ENCODE data around the gene MOSPD3.

Gene MOSPD3

GRCh38 chr7:100573691-100574361, 38.5 kb upstream of the MOSPD3 start, which contains the start of gene SAP25:
Gene SAP25, minus strand, starts transcription at chr7:100573900. Its CDS starts 158 bp downstream, at chr7:100573742.
- H3K27ac ChIP-seq (replicated peaks), result no peak within 1 kb of the TSS
- TF ChIP-seq GABPA (IDR thresholded peaks at IDR 0.05; ENCODE audit: low read depth) (no peak), SPI1 (IDR thresholded peaks at IDR 0.05; ENCODE audit: borderline replicate concordance, low read depth) (no peak), POLR2AphosphoS5 (IDR thresholded peaks at IDR 0.05; ENCODE audit: low read depth) (no peak)
- TF ChIP-seq, protein P1, sequence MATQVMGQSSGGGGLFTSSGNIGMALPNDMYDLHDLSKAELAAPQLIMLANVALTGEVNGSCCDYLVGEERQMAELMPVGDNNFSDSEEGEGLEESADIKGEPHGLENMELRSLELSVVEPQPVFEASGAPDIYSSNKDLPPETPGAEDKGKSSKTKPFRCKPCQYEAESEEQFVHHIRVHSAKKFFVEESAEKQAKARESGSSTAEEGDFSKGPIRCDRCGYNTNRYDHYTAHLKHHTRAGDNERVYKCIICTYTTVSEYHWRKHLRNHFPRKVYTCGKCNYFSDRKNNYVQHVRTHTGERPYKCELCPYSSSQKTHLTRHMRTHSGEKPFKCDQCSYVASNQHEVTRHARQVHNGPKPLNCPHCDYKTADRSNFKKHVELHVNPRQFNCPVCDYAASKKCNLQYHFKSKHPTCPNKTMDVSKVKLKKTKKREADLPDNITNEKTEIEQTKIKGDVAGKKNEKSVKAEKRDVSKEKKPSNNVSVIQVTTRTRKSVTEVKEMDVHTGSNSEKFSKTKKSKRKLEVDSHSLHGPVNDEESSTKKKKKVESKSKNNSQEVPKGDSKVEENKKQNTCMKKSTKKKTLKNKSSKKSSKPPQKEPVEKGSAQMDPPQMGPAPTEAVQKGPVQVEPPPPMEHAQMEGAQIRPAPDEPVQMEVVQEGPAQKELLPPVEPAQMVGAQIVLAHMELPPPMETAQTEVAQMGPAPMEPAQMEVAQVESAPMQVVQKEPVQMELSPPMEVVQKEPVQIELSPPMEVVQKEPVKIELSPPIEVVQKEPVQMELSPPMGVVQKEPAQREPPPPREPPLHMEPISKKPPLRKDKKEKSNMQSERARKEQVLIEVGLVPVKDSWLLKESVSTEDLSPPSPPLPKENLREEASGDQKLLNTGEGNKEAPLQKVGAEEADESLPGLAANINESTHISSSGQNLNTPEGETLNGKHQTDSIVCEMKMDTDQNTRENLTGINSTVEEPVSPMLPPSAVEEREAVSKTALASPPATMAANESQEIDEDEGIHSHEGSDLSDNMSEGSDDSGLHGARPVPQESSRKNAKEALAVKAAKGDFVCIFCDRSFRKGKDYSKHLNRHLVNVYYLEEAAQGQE (IDR thresholded peaks at IDR 0.05; ENCODE audit: insufficient replicate concordance, low read depth), result no peak
- TF ChIP-seq, protein P2, sequence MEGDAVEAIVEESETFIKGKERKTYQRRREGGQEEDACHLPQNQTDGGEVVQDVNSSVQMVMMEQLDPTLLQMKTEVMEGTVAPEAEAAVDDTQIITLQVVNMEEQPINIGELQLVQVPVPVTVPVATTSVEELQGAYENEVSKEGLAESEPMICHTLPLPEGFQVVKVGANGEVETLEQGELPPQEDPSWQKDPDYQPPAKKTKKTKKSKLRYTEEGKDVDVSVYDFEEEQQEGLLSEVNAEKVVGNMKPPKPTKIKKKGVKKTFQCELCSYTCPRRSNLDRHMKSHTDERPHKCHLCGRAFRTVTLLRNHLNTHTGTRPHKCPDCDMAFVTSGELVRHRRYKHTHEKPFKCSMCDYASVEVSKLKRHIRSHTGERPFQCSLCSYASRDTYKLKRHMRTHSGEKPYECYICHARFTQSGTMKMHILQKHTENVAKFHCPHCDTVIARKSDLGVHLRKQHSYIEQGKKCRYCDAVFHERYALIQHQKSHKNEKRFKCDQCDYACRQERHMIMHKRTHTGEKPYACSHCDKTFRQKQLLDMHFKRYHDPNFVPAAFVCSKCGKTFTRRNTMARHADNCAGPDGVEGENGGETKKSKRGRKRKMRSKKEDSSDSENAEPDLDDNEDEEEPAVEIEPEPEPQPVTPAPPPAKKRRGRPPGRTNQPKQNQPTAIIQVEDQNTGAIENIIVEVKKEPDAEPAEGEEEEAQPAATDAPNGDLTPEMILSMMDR (IDR thresholded peaks at IDR 0.05; ENCODE audit: insufficient read depth, low read length), result no peak
- peaks cover 3% of the 10 kb centered on the region for H3K27me3 ChIP-seq (ENCODE audit: insufficient read depth, poor library complexity, severe bottlenecking)
- no peak for DNase-seq (ENCODE audit: low read depth in 1 of 2, low spot score in 1 of 2)
- H3K4me3 ChIP-seq (replicated peaks; ENCODE audit: insufficient read depth, low read length), result no peak within 1 kb of the TSS

DNA sequence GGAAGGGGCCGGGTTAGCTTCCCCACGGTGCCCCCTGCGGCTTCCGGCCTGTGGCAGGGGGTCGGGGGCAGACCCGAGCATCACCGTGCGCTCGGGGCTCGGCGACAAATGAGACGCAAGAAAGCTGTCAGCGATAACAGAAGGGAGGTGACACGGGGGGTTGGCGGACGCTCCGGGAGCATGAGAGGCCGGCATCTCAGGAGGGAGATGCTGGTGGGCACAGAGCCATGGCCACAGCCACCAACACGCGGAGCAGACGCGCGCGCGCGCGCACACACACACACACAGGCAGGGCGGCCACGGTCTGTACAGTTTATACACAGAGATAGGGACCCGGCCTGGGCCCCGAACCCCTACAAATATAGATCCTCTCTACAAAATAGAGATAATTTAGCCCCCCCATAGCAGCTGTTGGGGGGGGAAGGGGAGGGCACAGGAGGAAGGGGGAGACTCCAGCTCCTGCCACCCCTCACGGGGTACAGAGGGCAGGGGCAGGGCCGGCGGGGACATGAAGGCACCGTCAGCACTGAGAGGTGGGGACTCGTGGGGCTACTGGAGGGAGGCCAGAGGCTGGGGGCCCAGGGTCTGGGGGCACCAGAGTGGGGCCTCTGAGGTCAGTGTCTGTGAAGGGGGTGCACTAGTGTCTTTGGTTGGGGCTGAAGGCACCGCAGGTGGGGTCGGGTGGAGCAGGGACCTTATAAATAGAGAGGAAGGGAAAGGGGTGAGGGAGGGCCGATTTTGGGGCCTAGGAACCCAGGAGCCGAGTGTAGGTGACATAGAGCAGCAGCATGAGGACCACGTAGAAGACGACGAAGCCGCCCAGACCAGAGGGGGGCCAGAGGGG, 37.8 kb upstream of the MOSPD3 start:
- Histone ChIP-seq H3K4me3 (replicated peaks; ENCODE audit: insufficient read depth, low read length) (no peak overlapping the region), H3K27me3 (ENCODE audit: insufficient read depth, poor library complexity, severe bottlenecking) (peaks cover 3% of the 10 kb centered on the region), H3K27ac (replicated peaks) (no peak overlapping the region)
- DNase-seq (ENCODE audit: low read depth in 1 of 2, low spot score in 1 of 2), result no peak
- TF ChIP-seq SPI1 (IDR thresholded peaks at IDR 0.05; ENCODE audit: borderline replicate concordance, low read depth) (no peak), POLR2AphosphoS5 (IDR thresholded peaks at IDR 0.05; ENCODE audit: low read depth) (0 out of 2 replicates have a peak, but pooled peaks have one; percentile 43)

- DNase-seq (ENCODE audit: low read depth in 1 of 2, low spot score in 1 of 2), result no peak
- Histone ChIP-seq H3K4me3 (replicated peaks; ENCODE audit: insufficient read depth, low read length) (no peak overlapping the region), H3K27ac (replicated peaks) (no peak overlapping the region), H3K27me3 (ENCODE audit: insufficient read depth, poor library complexity, severe bottlenecking) (peaks cover 3% of the 10 kb centered on the region)
- no peak for TF ChIP-seq GABPA (IDR thresholded peaks at IDR 0.05; ENCODE audit: low read depth)
- TF ChIP-seq, protein P2 (IDR thresholded peaks at IDR 0.05; ENCODE audit: insufficient read depth, low read length), result no peak
- TF ChIP-seq, protein P1 (IDR thresholded peaks at IDR 0.05; ENCODE audit: insufficient replicate concordance, low read depth), result no peak
- no peak; the same call in 1 of the 2 replicates for TF ChIP-seq POLR2AphosphoS5 (IDR thresholded peaks at IDR 0.05; ENCODE audit: low read depth)
Measured at GRCh38 chr7:100575206-100575631, 37.1 kb upstream of the MOSPD3 start.

GRCh38 chr7:100575746-100576383, 36.5 kb upstream of the MOSPD3 start:
- Histone ChIP-seq H3K27me3 (ENCODE audit: insufficient read depth, poor library complexity, severe bottlenecking) (no peaks in the 10 kb centered on the region), H3K27ac (replicated peaks) (no peak overlapping the region), H3K4me3 (replicated peaks; ENCODE audit: insufficient read depth, low read length) (no peak overlapping the region)
- no peak for TF ChIP-seq GABPA (IDR thresholded peaks at IDR 0.05; ENCODE audit: low read depth)
- TF ChIP-seq, protein P2 (IDR thresholded peaks at IDR 0.05; ENCODE audit: insufficient read depth, low read length), result no peak
- TF ChIP-seq POLR2AphosphoS5 (IDR thresholded peaks at IDR 0.05; ENCODE audit: low read depth), result 0 out of 2 replicates have a peak, but pooled peaks have one; percentile 21
- no peak for DNase-seq (ENCODE audit: low read depth in 1 of 2, low spot score in 1 of 2)
